A673 (cell line): Measurements from ENCODE around the gene LPCAT2.

Source experiments
- EZH2 ChIP-seq: fragments of 200-600 bp; sonication (generic); IDR thresholded peaks from 2 replicates; pipeline ENCODE4 v1.6.1; 2017; ENCODE audit warnings: borderline replicate concordance, low read depth, mild to moderate bottlenecking, mixed read lengths, antibody characterized with exemption, low read length; ENCODE audit not compliant: poor library complexity, severe bottlenecking
- TF ChIP-seq, protein P1 (sequence below): fragments of 300-800, 200-600 bp; sonication (generic); conservative IDR thresholded peaks from 2 replicates; pipeline ENCODE4 v1.5.1; 2017; ENCODE audit warnings: low read depth, mild to moderate bottlenecking, antibody characterized with exemption, low read length, moderate library complexity, mixed read lengths

GRCh38 chr16:55585631-55586030 is 76.8 kb downstream of the LPCAT2 start:
- TF ChIP-seq EZH2 = no peak
- TF ChIP-seq, protein P1, sequence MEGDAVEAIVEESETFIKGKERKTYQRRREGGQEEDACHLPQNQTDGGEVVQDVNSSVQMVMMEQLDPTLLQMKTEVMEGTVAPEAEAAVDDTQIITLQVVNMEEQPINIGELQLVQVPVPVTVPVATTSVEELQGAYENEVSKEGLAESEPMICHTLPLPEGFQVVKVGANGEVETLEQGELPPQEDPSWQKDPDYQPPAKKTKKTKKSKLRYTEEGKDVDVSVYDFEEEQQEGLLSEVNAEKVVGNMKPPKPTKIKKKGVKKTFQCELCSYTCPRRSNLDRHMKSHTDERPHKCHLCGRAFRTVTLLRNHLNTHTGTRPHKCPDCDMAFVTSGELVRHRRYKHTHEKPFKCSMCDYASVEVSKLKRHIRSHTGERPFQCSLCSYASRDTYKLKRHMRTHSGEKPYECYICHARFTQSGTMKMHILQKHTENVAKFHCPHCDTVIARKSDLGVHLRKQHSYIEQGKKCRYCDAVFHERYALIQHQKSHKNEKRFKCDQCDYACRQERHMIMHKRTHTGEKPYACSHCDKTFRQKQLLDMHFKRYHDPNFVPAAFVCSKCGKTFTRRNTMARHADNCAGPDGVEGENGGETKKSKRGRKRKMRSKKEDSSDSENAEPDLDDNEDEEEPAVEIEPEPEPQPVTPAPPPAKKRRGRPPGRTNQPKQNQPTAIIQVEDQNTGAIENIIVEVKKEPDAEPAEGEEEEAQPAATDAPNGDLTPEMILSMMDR = no peak
